ENCODE results near the gene APOA5.
A peak's percentile ranks its signal among the peaks of the same experiment; 100 is the strongest.

APOA5 gene

GRCh38 chr11:116791002-116791812 is 472 bp downstream of the APOA5 start:
- in situ Hi-C loops (cut with MboI; ENCODE audit: low sequenced_read_pairs, unreplicated experiment): loop anchor here (25.0 kb wide), 1 partner anchor 321 kb away; no protein-coding TSS in a partner anchor
- peak; percentile 89 for TF ChIP-seq CTCF (IDR thresholded peaks at IDR 0.05; ENCODE audit: borderline replicate concordance, control extremely low read depth, extremely low read depth, insufficient read depth, missing control alignments)
- DNase-seq (ENCODE audit: low spot score): peak; percentile 89

GRCh38 chr11:116790167-116791001 is 1.3 kb downstream of the APOA5 start:
- TF ChIP-seq CTCF (IDR thresholded peaks at IDR 0.05; ENCODE audit: borderline replicate concordance, control extremely low read depth, extremely low read depth, insufficient read depth, missing control alignments): no peak
- in situ Hi-C loops (cut with MboI; ENCODE audit: low sequenced_read_pairs, unreplicated experiment): loop anchor here (25.0 kb wide), 1 partner anchor 322 kb away; no protein-coding TSS in a partner anchor

GRCh38 chr11:116788975-116789374 is 2.7 kb downstream of the APOA5 start:
- no peak for TF ChIP-seq CTCF (IDR thresholded peaks at IDR 0.05; ENCODE audit: borderline replicate concordance, control extremely low read depth, extremely low read depth, insufficient read depth, missing control alignments)
- in situ Hi-C loops (cut with MboI; ENCODE audit: low sequenced_read_pairs, unreplicated experiment): loop anchor here (25.0 kb wide), 1 partner anchor 323 kb away; no protein-coding TSS in a partner anchor
- DNase-seq (ENCODE audit: low spot score): no peak

More at GRCh38 chr11:116790167-116791001, 1.3 kb downstream of the APOA5 start:
- no peak for DNase-seq (ENCODE audit: low spot score)

- DNase-seq (ENCODE audit: low spot score): no peak
- no peak for TF ChIP-seq CTCF (IDR thresholded peaks at IDR 0.05; ENCODE audit: borderline replicate concordance, control extremely low read depth, extremely low read depth, insufficient read depth, missing control alignments)
- in situ Hi-C loops (cut with MboI; ENCODE audit: low sequenced_read_pairs, unreplicated experiment): loop anchor here (25.0 kb wide), 1 partner anchor 324 kb away; no protein-coding TSS in a partner anchor
These were observed 3.1 kb downstream of the APOA5 start for GRCh38 chr11:116788534-116788933.

- in situ Hi-C loops (cut with MboI; ENCODE audit: low sequenced_read_pairs, unreplicated experiment): loop anchor here (25.0 kb wide), 1 partner anchor 324 kb away; no protein-coding TSS in a partner anchor
- no peak for TF ChIP-seq CTCF (IDR thresholded peaks at IDR 0.05; ENCODE audit: borderline replicate concordance, control extremely low read depth, extremely low read depth, insufficient read depth, missing control alignments)
- peak; percentile 94 for DNase-seq (ENCODE audit: low spot score)
These were observed 3.7 kb downstream of the APOA5 start, which contains the start of gene ZPR1 for GRCh38 chr11:116787786-116788486. Gene ZPR1 (minus strand): TSS chr11:116788023. CDS start chr11:116787990, 33 bp downstream.

- DNase-seq (ENCODE audit: low spot score): no peak
- no peak for TF ChIP-seq CTCF (IDR thresholded peaks at IDR 0.05; ENCODE audit: borderline replicate concordance, control extremely low read depth, extremely low read depth, insufficient read depth, missing control alignments)
- in situ Hi-C loops (cut with MboI; ENCODE audit: low sequenced_read_pairs, unreplicated experiment): loop anchor here (25.0 kb wide), 1 partner anchor 325 kb away; no protein-coding TSS in a partner anchor
These were observed 4.3 kb downstream of the APOA5 start for GRCh38 chr11:116787436-116787785.

Data from GM13976 (cell line).